SU-DHL-6 (cell line): ENCODE data around the gene KDM6A.

Experiments
- CTCF ChIP-seq: fragments of 200-600 bp; sonication (generic); IDR thresholded peaks from one replicate; pipeline ENCODE4 v1.5.1; 2017; ENCODE audit warnings: antibody characterized with exemption, mild to moderate bottlenecking, low read length, moderate library complexity; ENCODE audit not compliant: insufficient read depth, poor library complexity, severe bottlenecking
- EZH2phosphoT487 ChIP-seq: fragments of 200-600 bp; sonication (generic), shearing (Covaris generic); conservative IDR thresholded peaks from 2 replicates; pipeline ENCODE4 v1.6.1; 2018; ENCODE audit warnings: mild to moderate bottlenecking, antibody characterized with exemption, low read length, moderate library complexity, mixed read lengths

DNA sequence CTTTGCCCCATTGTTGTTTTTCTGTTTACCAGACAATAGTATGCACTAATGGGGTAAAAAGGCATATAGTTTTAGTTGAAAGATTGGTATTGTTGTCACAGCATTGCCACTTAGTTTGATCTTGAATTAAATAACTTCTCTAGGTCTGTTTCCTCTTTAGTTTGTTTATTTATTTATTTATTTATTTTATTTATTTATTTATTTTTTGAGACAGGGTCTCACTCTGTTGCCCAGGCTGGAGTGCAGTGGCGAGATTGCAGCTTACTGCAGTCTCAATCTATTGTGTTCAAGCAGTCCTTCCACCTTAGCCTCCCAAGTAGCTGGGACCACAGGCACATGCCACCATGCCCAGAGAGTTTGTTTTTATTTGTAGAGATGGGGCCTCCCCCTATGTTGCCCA lies 138.6 kb downstream of the KDM6A start:
- TF ChIP-seq CTCF = no peak
- no peak for TF ChIP-seq EZH2phosphoT487
